ENCODE data around the gene HAPLN2.

HAPLN2 gene

GRCh38 chr1:156673387-156674121, 54.3 kb downstream of the HAPLN2 start (continued):
- TF ChIP-seq ZNF311 (tag by site-specific recombination; IDR thresholded peaks at IDR 0.05; ENCODE audit: borderline replicate concordance), result no peak
- no peak for TF ChIP-seq ZNF223 (tag by site-specific recombination; IDR thresholded peaks at IDR 0.05)
- no peak for TF ChIP-seq ZNF366 (tag by site-specific recombination; conservative IDR thresholded peaks at IDR 0.05)
- TF ChIP-seq ATF2 (tag by site-specific recombination; IDR thresholded peaks at IDR 0.05; ENCODE audit: low read depth), result peak; percentile 94
- TF ChIP-seq ZNF112 (tag by site-specific recombination; IDR thresholded peaks at IDR 0.05), result no peak
- TF ChIP-seq GLIS2 (tag by site-specific recombination; IDR thresholded peaks at IDR 0.05), result peak; percentile 71
- no peak for TF ChIP-seq AEBP2 (tag by site-specific recombination; IDR thresholded peaks at IDR 0.05; ENCODE audit: borderline replicate concordance)
- no peak for TF ChIP-seq ZNF768 (tag by site-specific recombination; IDR thresholded peaks at IDR 0.05)
- TF ChIP-seq ZNF266 (tag by site-specific recombination; IDR thresholded peaks at IDR 0.05; ENCODE audit: low read depth), result no peak
- TF ChIP-seq KLF16 (tag by site-specific recombination; IDR thresholded peaks at IDR 0.05), result no peak
- no peak for TF ChIP-seq INSM2 (tag by site-specific recombination; IDR thresholded peaks at IDR 0.05)
- TF ChIP-seq ZNF701 (tag by site-specific recombination; IDR thresholded peaks at IDR 0.05), result no peak
- TF ChIP-seq ZSCAN5A (tag by site-specific recombination; IDR thresholded peaks at IDR 0.05), result no peak
- no peak for TF ChIP-seq ZNF645 (tag by site-specific recombination; IDR thresholded peaks at IDR 0.05)
- no peak for TF ChIP-seq ZBTB1 (tag by site-specific recombination; IDR thresholded peaks at IDR 0.05)
- no peak for TF ChIP-seq ZNF350 (tag by site-specific recombination; IDR thresholded peaks at IDR 0.05)
- TF ChIP-seq OSR2 (tag by site-specific recombination; IDR thresholded peaks at IDR 0.05), result no peak
- TF ChIP-seq SETDB1 (IDR thresholded peaks at IDR 0.05; ENCODE audit: insufficient read length, low read length), result no peak
- TF ChIP-seq ZNF114 (tag by site-specific recombination; IDR thresholded peaks at IDR 0.05), result no peak
- TF ChIP-seq YY1 (tag by site-specific recombination; IDR thresholded peaks at IDR 0.05), result no peak
- TF ChIP-seq ZNF132 (tag by site-specific recombination; IDR thresholded peaks at IDR 0.05; ENCODE audit: borderline replicate concordance), result no peak
- TF ChIP-seq ZNF391 (tag by site-specific recombination; IDR thresholded peaks at IDR 0.05; ENCODE audit: borderline replicate concordance, low read depth), result no peak
- TF ChIP-seq GLI2 (tag by site-specific recombination; IDR thresholded peaks at IDR 0.05; ENCODE audit: borderline replicate concordance, low read depth), result no peak
- no peak for TF ChIP-seq ZNF558 (tag by site-specific recombination; IDR thresholded peaks at IDR 0.05)
- no peak for TF ChIP-seq ZBTB26 (tag by site-specific recombination; optimal IDR thresholded peaks at IDR 0.05)
- TF ChIP-seq ZNF341 (tag by site-specific recombination; IDR thresholded peaks at IDR 0.05; ENCODE audit: low read depth), result no peak
